Activated CD4-positive, alpha-beta T cell treated with anti-CD3 and anti-CD28 coated beads for 48 hours (primary cell): Measurements from ENCODE around the gene AJAP1.

ENCODE experiments used
- DNase-seq: peaks from one replicate; pipeline ENCODE4 v3.0.0-alpha.2; 2020

Gene AJAP1

DNA sequence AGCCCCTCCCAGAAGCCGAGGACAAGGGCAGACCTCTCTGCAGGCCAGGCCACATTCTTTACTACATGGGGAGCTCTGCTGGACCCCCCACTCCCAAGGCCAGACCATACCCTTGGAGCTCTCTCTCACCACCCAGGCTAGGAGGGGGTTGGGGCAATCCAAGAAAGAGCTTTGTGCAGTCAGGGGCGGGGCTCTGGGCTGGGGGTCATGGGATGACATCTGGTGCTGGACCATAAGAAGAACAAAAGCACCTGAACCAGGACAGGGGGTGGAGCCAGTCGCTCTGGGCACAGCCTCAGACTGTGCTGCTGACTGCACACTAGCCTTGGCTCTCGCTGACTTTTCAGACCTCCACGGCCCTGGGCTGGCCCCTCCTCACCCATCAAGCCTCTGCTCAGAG, 23.1 kb upstream of the AJAP1 start:
- DNase-seq, result no peak

DNA sequence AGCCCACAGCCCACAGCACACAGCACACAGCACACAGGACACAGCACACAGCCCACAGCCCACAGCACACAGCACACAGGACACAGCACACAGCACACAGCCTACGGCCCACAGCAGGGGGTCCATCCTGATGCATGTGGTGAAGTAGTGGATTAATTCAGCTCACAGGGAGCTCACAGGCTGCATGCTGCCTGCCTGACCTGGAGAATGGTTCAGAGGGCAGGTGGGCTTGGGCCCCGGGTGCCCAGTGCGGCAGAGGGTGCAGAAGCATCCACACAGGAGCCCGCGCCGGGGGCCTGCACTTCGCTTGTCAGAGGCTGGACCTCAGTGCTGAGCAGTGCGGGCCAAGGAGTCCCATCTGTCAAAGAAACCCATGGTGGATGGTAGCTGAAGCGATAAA, 21.1 kb upstream of the AJAP1 start:
- DNase-seq, result no peak

DNA sequence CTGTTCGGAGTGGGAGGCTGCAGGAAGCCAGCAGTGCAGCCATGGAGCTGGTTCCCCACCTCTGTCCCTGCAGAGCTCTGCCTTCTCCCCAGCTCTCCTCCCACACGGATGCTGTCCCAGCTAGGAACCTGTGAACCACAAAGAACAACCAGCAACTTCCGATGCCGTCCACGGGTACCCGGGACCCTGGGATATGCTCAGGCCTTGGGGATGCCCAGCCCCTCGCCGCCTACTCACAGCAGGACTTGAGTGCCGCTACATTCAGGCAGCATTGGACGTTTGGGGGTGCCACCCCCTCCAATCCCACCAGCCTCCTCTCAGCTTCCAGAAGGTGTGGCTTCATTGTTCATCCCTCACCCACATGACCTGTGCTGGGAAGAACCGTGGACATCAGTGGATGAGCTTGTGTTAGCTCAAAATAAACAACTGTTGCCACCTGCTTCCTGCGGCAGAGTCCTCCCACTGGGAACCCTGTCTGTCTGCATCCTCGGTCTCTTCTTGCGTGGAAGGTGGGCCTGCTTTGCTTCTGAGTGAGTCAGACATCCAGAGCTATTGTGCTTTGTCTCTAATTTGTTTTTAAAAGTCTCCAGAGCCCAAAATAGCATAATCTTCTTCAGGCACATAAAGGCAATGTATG, 20.1 kb upstream of the AJAP1 start:
- no peak for DNase-seq

DNA sequence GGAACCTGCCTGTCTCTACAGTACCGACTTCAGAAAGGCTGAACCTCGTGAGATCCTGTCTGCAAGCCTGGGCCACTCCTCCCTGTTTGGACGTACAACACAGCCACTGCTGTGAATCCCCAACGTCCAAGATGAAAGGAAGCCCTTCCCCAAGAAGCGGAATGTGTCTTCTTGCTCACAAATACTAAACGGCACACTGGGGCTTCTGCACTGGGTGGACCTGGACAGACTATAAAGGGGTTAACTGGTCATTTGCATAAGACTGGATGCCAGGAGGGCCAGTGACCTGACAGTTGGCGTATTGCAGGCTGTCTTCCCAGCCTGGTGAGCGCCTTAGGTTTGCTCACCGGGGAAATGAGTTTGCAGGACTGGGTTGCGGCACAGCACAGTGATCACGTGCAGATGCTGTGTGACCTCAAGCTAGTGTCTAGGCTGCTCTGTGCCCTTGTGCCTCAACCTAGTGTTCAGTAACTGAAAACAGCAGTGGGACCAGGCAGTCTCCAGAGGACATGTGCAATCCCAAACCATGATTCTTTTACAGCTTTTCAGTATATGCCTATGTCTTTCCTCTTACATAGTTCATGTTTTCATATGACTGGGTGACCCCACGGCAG, 19.5 kb upstream of the AJAP1 start:
- no peak for DNase-seq

DNA sequence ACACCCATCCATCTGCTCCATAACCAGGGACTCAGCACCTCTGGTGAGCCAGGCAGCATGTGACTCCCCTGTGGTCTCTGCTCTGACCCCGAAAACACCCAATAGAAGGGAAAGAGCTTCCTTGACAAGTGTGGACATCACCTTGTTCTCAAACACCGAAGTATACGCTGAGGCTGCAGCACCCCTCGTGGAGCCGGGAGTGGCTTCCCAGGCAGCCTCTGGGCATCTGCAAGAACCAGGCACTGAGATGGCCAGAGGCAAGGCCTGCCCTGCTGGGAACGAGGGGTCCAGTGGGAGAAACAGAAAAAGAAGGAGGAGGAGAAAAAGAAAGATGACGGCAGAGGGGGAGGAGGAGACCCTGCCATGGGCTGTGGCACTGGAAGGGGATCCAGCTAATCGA, 18.2 kb upstream of the AJAP1 start:
- no peak for DNase-seq

DNA sequence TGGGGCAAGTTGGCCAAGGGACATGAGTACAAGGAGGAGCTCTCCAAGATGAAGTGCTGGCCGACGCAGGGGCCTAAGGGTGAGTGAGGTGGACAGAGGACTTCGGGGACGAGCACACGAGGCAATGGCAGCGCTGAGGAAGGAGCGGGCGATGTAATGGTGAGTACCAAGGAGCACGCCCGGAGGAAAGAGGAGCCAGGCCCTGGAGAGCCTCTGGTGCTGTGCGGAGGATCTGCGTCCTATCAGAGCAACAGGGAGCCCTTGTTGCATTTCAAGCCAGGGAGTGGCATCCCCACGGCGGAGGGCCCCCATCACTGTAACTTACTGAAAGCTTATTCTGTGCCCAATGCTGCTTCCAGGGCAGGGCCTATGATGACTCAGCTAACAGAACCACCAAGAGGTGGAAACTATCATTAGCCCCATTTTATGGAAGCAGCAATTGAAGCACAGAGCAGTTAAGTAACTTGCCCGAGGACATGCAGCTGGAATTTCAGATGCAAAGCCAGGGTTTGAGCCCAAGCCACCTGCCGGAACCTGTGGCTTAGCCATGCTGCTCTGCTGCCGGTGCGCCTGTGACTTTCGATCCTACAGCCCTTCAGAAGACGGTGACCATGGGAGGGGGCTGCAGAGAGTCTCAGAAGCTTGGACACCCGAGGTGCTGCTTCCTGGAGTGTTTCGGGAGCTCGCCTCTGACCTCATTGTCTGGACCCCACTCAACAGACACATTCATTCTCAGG, 17.6 kb upstream of the AJAP1 start:
- DNase-seq, result no peak

DNA sequence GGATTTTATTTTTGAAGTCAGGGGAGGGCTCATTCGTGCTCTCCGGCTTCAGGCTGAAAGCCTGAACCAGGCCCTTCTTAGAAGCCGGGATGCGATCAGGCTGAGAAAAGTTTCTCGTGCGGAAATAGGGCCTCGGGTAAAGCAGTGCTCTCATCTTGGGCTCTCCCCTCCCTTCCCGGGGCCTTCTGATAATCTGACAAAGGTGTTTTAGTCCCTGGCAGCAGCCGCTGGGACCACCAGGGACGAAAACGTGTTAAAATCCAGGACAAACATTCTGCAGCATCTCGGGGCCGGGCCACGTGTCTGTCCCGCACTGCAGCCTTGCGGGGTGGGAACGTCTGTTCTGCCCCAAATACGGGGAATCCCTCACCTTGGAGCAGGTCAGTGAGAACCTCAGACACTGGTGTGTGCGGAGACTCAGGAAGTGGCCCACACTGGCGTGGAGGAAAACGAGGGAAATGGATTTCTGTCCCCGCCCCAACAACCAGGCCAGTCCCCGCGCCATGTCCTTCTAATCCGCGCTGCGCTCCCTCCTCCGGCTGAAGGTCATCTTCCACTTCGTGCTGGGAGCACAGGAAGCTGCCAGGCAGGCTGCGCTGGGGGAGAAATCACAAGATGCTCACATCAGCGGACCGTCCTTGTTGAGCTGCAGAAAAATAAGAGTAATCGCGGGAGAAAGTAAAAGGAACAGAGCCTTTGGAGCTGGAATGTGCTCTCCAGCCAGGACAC, 16.6 kb upstream of the AJAP1 start:
- DNase-seq, result no peak

DNA sequence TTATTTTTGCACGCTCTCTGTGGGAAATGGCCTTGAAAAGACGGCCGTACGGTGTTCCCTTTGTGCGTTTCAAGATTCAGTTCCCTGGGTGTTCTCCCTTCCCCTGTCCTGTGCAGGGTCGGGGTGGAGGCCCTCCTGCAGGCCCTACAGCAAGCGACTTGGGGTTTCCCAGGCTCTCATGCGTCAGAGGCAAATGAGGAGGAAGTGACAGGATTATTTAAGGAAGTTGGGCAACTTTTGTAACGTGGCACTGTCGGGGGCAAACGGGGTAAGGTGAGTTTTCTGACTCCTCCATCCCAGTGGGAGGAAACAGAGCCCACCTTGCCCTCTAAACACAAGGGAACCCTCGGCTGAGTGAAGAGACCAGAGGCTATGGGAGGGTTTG, 16.1 kb upstream of the AJAP1 start:
- DNase-seq, result no peak

DNA sequence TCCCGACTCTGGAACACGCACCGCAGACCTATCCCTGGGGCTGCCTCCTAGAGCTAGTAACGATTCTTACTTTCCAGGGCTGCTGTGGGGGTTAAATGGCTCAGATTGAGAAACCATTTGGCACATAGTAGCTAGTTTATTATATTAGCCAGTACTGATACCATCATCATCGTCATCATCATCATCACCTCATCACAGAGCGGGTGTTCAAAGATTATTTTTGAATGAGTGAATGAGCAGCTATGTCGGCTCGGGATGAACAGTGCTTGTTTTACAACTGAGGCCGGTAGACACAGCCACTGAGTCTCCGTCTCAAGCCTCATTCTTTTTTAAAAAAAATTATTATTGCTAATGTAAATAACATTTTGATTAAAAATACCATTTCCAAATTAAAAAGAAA, 13.5 kb upstream of the AJAP1 start:
- no peak for DNase-seq

DNA sequence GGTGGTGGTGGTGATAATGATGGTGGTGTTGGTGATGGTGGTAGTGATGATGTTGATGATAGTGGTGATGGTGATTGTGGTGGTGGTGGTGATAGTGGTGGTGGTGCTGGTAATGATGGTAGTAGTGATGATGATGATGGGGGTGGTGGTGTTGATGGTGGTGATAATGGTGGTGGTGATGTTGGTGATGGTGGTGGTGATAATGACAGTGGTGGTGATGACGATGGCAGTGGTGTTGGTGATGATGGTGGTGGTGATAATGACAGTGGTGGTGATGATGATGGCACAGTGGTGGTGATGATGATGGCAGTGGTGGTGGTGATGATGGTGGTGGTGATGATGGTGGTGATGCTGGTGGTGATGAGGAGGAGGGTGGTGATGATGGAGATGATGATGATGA, 7.0 kb upstream of the AJAP1 start:
- no peak for DNase-seq

DNA sequence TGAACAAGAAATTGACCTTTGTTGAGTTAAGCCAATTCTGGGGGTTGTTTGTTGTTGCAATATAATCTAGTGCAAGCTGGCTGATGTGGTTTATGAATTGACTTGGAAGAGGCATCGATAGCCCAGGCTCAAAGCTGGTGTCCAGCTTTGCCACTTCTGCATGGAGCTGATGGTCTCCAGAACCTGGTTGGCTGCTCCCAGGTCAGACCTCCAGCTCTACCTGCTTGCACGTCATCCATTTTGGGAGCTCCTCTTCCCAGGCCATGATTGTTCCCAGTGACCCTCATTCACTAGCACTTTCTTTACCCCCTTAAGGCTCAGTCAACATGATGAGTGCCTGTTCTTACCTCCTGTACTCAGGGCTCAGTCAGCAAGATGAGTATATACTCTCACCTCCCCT, 5.8 kb upstream of the AJAP1 start:
- DNase-seq, result no peak

DNA sequence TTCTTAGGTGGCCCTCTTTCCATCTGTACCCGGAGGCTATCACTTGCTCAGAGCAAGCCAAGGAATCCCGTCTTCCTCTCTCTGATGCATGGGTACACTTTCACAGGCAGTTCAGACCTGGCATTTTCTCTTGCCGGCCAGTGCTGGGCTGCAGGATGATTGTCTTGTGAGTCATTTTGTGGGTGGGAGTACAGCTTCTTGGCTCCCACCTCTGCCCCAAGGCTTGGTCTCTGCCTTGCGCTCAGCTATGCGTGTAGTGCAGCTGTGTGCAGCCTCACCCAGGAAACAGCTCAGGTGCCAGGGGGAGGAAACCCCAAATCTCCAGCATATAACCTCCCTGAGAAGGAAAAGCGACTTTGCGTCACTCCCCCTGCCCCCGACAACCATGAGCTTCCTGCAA, 3.9 kb upstream of the AJAP1 start:
- no peak for DNase-seq

DNA sequence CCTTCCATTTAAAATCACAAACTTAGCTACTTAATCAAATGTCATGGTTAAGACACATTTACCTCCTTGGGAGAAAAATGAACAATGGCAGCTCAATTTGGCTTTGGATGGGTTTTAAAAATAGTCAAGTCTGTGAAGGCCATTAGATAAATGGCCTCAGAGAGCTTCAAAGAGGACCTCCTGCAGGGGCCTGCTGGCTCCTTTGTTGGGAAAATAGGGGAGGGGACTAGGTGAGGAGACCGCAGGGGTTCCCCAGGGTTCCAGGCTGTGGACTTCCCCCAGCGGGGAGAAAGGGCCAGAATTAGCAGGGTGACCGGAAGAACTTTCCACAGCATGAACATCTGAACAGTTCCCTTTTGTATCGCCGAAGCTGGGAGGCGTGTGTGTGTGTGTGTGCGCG, 3.4 kb upstream of the AJAP1 start:
- no peak for DNase-seq

DNA sequence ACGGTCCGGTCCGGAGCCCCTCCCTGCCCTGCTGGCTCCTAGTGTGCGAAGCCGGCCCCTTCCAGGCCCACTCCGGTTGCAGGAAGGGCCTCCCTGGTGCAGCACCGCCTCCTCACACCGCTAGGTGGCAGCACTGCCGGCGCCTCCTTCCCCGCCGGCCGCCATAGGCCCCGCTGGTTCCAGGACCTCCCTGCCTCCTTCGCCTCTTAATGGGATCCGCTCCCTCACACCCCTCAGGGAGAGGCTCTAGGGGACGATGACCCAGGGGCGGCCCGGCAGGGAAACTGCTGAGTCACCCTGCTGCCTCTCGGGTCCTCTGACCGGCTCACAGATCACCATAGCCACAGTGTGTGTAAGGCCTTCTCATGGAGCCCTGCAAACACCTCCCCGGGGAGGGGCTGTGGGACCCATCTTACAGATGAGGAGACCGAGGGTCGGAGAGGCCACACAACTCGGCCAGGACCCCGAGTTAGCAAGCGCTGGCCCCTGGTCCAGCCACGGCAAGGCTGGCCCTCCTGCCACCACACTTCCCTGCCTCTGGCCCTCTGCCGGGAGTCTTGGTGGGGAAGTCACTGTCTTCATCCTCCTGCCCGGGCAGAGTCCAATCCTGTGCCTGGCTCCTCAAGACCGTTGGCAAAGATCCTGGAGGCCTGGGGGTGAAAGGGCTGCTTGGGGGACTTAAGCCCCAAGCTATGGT, 1.6 kb upstream of the AJAP1 start:
- peak; percentile 73 for DNase-seq

DNA sequence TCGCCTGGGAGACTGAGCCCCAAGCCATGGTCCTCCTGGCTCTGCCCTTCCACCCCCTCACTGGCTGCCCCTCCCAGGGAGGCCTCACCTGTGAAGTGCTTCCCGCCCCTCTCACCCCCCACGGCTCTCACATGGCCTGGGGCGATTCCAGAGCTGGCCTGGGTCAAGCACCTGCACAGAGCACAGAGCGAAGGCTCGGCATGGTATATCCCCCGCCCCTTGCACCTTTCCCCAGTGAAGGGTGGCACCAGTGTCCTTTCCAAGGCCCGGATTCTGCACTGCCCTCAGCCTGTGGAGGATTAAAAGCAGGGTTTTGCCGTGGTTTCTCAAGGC, 1.1 kb upstream of the AJAP1 start:
- no peak for DNase-seq

DNA sequence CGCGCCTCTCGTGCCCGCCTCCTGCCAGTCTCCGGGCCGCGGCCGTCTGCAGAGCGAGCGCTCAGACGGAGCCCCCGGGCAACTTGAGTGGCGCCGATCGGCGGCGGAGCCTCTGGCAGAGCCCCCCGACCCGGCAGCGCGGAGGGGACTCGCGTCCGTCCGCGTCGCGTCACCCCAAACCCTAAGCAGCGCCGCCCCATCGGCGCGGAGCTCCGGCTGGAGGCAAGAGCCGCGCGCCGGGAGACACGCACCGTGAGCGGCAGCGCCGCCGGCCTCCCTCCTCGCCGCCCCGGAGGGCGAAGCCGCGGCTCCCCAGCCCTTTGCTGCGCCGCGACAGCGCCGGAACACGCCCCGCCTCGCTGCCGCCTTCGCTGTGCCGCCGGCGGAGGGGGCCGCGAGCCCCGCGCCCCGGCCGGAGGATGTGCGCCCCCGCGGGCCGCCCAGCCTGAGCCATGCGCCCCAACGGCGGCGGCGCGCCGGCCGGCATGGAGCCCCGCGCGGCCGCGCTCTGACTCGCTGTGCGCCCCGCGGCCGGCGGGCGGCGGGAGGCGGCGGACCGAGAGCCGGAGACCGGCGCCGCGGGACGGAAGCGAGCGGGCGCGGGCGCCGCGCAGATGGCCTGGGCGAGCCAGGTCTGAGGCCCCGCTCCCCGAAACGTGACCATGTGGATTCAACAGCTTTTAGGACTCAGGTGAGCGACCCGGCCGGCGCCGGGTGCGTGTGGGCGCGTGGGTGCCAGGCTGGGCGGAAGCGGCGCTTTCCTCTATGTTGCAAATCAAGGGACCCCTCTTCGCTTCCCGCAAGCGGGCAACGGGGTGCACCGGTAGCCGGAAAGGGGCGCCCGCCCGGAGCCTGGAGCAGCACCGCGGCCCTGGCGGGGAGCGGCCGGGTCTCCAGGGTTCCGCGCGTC, 610 bp downstream of the AJAP1 start:
- no peak for DNase-seq

DNA sequence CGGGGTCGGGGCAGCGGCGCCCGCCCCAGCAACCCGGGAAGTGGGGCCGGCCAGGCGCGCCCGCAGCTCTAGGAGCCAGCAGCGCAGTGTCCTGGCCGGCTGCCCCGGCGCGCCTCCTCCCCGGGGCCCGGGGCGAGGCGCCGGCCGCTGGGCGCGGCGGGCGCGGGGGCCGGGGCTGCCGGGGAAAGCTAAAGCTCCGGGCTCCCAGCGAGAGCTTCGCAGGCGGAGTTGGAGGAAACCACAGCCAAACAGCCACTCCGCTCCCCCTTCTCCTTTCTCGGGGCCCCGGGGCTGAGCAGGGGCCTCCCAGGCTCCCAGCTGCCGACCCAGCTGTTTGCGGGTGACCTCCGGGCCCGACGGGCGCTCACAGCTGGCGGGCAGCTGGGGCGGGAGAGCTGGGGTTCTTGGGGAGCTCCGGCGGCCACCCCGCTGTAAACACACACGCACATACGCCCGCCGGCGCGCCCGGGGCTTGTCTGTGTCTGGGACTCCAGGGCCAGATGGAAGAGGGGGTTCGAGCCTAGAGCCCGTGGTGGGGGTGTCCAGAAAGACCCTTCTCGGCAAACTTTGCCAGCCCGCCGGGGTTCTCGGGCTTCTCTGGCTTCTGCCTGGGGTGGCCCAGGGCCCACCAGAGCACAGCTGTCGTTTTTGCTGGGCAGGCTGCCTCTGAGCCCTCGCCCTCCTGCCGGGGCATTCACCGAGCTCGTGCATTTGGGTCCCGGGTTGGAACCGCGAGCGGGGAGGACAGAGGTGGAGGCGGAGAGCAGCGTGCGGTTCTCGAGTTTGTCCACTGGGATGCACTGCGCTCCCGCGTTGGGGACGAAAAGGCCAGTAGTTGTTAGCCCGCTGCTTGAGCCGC, 1.5 kb downstream of the AJAP1 start:
- DNase-seq, result peak; percentile 47

DNA sequence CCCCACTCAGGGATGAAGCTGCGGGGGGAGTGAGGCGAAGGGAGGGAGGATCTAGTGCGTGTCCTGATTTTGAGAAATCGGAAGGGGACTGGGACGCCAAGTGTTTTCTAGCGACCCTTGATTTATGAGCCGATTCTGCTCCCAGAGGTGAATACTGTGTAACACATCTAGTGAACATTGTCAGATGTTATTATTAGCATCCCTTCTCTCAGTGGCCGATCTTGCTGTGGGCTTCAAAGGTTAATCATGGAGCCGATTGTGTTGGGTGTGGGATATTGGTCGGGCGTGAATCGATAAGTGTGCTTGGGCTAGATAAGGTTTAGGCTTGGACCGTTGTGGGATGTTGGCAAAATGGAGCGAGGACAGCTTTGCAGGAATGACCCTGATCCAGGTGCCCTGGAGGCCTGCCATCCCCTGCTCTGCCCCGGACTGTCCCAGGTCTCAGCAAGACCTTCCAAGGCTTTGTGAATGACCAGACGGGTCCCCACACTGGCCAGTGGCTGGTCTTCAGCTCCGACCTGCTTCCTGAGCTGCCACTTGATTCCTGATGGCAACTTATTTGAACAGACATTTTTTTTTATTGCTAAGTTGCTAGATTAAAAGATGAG, 2.2 kb downstream of the AJAP1 start:
- DNase-seq, result no peak

DNA sequence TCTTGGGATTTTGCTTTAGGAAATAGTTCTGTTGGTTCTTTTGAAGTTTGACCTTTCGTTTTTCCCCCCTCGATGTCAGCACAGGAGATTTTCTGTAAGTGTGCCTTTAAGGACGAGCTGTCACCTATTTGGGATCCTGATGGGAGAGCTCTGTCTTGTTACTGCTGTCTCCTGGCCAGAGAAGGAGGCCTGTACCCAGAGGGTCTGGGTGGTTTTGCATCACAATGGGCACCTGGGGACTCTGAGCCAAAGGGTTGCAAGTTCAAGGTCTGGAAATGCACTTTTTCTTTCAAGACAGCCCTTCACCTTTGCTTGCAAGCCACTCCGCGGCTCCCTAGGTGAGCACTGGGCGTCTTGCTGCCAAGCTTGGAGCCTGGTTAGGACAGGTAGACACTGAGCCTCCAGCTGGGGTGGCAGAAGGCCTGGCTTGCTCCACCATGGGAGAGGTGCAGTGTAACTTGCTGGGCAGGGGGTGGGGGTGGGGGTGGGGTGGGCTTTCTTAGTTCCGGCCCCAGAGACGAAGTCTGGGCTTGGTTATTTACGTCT, 2.9 kb downstream of the AJAP1 start:
- no peak for DNase-seq

DNA sequence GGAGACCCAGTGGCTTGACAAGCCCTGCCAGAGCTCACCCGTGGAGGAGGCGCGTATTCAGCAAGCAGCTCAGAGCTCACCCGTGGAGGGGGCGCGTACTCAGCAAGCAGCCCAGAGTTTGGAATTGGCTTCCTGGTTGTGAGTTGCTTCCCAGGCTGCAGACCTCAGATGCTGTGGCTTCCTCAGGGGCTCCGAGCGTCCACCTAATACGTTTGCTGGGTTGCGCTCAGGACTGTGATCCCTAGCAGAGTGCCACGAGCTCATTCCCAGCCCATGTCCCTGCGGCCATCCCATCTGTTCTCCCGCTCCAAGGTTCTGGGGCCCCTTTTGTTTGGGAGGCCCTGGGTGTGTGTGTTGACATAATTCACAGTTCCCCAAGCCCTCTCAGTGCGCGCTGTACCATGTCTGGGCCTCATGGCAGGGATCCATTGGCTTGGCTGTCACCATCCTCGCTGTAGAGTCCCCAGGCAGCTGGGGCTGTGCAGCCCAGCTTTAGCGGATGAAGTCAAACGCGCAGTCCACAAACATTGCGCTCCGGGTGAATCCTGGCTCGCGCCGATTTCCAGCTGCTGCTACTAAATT, 3.6 kb downstream of the AJAP1 start:
- no peak for DNase-seq
